ENCODE data around the gene CCR4. TPM values are rescaled to one million over a fixed set of nuclear protein-coding genes. Genes with fewer than 3 reads are reported as not detected.

Gene CCR4
- total RNA-seq, 2 experiments from 2014 or later, result 76.2 to 80.1 TPM

DNA sequence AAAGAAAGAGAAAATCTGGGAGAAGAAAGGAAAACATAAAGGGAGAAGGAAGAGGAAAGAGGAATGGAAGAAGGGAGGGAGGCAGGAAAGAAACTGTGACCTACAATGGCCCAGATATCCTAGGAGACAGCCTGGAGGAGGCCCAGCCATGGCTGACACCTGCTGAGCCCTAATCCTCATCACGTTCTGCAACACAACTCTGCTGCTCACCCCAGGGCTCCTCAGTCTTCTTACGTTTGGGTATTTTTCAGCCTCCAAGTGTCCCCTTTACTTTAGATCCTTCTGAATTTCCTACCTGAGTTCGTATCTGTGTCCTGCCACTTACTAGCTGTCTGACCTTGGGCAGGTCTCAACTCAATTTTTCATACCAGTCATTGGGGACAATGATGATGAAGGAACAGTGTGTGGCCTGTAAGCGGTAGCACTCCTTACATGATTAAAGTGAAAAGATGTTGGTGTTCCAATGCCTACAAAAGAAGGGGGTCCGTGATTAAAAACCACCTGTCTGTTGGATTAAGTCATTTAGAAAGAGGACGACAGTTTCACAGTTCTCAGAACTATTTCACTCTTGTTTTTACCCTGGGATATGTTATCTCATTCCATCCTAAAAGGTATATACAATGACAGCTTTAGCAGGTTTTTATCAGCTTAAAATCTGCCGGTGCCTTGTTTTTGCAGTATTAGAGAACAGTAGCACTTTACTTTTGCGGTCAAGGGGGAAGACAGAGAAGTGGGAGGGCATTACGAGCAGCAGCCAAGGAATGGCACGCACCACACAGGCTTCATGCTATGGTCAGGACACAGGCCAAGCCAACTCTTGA is 47.4 kb downstream of the CCR4 start:
- Histone ChIP-seq H3K36me3 (ENCODE audit: insufficient read depth, low read length) (peaks cover 5% of the 10 kb centered on the region), H3K4me1 (ENCODE audit: insufficient read depth, low read length) (peaks cover 57% of the 10 kb centered on the region), H3K9me3 (ENCODE audit: control insufficient read depth in 1 of 2, insufficient read depth in 1 of 2, low read length in 2 of 2) (no peaks in the 10 kb centered on the region), H3K27me3 (ENCODE audit: control insufficient read depth in 1 of 2, insufficient read depth in 2 of 2, low read length in 2 of 2) (no peaks in the 10 kb centered on the region), H3K27ac (ENCODE audit: low read depth in 1 of 2, low read length in 2 of 2) (peak overlapping the region in 1 of 2 donors; percentile 57), H3K4me3 (ENCODE audit: low read length) (no peak overlapping the region)
- H3K4me3 Mint-ChIP-seq, result peak overlapping the region; percentile 36
- H3K27me3 Mint-ChIP-seq, result no peaks in the 10 kb centered on the region
- H3K4me1 Mint-ChIP-seq (ENCODE audit: low read depth), result peaks cover 76% of the 10 kb centered on the region
- H3K36me3 Mint-ChIP-seq (ENCODE audit: low read depth), result peaks cover 27% of the 10 kb centered on the region
- intact Hi-C loops (cut with DNase I, micrococcal nuclease), result no loop called here
- peak in 3 of 14 experiments; percentile 20 to 33 (median 32) for DNase-seq
- H3K27ac Mint-ChIP-seq, result peak overlapping the region; percentile 74
- ChIA-PET CTCF (interaction anchor here (0.6 to 1.5 kb wide), 3 partner anchors 10 to 212 kb away, joined by 3 to 6 read pairs (median 3); no protein-coding TSS in a partner anchor), POLR2A (interaction anchor here (0.6 to 1.7 kb wide), 7 partner anchors 9 to 133 kb away, joined by 3 to 6 read pairs (median 4); no protein-coding TSS in a partner anchor)
- no peaks in the 10 kb centered on the region for H3K9me3 Mint-ChIP-seq
- peak; percentile 42 for ATAC-seq (ENCODE audit: poor library complexity)
- TF ChIP-seq, protein P1, sequence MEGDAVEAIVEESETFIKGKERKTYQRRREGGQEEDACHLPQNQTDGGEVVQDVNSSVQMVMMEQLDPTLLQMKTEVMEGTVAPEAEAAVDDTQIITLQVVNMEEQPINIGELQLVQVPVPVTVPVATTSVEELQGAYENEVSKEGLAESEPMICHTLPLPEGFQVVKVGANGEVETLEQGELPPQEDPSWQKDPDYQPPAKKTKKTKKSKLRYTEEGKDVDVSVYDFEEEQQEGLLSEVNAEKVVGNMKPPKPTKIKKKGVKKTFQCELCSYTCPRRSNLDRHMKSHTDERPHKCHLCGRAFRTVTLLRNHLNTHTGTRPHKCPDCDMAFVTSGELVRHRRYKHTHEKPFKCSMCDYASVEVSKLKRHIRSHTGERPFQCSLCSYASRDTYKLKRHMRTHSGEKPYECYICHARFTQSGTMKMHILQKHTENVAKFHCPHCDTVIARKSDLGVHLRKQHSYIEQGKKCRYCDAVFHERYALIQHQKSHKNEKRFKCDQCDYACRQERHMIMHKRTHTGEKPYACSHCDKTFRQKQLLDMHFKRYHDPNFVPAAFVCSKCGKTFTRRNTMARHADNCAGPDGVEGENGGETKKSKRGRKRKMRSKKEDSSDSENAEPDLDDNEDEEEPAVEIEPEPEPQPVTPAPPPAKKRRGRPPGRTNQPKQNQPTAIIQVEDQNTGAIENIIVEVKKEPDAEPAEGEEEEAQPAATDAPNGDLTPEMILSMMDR (IDR thresholded peaks at IDR 0.05), result no peak

DNA sequence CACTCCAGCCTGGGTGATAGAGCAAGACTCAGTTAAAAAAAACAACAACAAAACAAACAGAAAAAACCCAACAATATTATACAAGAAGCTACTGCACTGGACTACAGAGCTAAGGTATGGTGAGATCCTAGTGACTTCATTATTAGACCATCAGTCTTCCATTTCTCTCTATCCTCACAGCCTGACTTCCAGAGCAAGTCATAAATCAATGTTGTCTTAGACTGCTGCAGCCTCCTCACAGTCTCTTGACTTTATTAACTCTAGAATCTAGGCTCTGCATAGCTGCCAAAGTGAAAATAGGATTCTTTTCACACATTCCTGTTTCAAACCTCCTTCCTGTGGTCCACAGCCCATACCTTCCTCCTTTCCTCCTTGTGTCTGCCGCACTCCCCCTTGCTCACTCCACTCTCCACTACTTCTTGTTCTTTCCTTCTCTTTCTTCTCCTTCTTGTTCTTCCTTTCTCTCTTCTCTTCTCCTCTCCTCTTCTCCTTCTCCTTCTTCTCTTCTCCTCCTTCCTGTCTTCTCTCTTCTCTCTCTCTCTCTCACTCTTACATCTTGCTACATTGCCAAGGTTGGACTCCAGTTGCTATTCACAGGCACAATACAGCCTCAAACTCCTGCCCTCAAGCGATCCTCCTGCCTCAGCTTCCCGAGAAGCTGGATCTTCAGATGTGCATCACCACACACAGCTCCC is 49.4 kb downstream of the CCR4 start:
- Histone ChIP-seq H3K36me3 (ENCODE audit: insufficient read depth, low read length) (peaks cover 9% of the 10 kb centered on the region), H3K4me1 (ENCODE audit: insufficient read depth, low read length) (peaks cover 63% of the 10 kb centered on the region), H3K27ac (ENCODE audit: low read depth in 1 of 2, low read length in 2 of 2) (no peak overlapping the region), H3K9me3 (ENCODE audit: control insufficient read depth in 1 of 2, insufficient read depth in 1 of 2, low read length in 2 of 2) (no peaks in the 10 kb centered on the region), H3K4me3 (ENCODE audit: low read length) (no peak overlapping the region), H3K27me3 (ENCODE audit: control insufficient read depth in 1 of 2, insufficient read depth in 2 of 2, low read length in 2 of 2) (no peaks in the 10 kb centered on the region)
- peaks cover 59% of the 10 kb centered on the region for H3K4me1 Mint-ChIP-seq (ENCODE audit: low read depth)
- DNase-seq, result no peak
- intact Hi-C loops (cut with DNase I, micrococcal nuclease), result no loop called here
- TF ChIP-seq, protein P1 (IDR thresholded peaks at IDR 0.05), result no peak
- no peak overlapping the region for H3K4me3 Mint-ChIP-seq
- no peak for ATAC-seq (ENCODE audit: poor library complexity)
- no peaks in the 10 kb centered on the region for H3K9me3 Mint-ChIP-seq
- ChIA-PET POLR2A (interaction anchor here (1.0 kb wide), 1 partner anchor 13 kb away, joined by 4 read pairs; no protein-coding TSS in a partner anchor), CTCF (no interaction called here)
- H3K27me3 Mint-ChIP-seq, result no peaks in the 10 kb centered on the region
- H3K36me3 Mint-ChIP-seq (ENCODE audit: low read depth), result peaks cover 27% of the 10 kb centered on the region
- peak overlapping the region; percentile 1 for H3K27ac Mint-ChIP-seq

- intact Hi-C loops (cut with DNase I, micrococcal nuclease), result no loop called here
- Histone ChIP-seq H3K27ac (ENCODE audit: low read depth in 1 of 2, low read length in 2 of 2) (no peak overlapping the region), H3K4me3 (ENCODE audit: low read length) (no peak overlapping the region), H3K36me3 (ENCODE audit: insufficient read depth, low read length) (peaks cover 7% of the 10 kb centered on the region), H3K27me3 (ENCODE audit: control insufficient read depth in 1 of 2, insufficient read depth in 2 of 2, low read length in 2 of 2) (no peaks in the 10 kb centered on the region), H3K4me1 (ENCODE audit: insufficient read depth, low read length) (peaks cover 65% of the 10 kb centered on the region), H3K9me3 (ENCODE audit: control insufficient read depth in 1 of 2, insufficient read depth in 1 of 2, low read length in 2 of 2) (no peaks in the 10 kb centered on the region)
- DNase-seq (no peak), ATAC-seq (ENCODE audit: poor library complexity) (no peak)
- Mint-ChIP-seq H3K4me3 (no peak overlapping the region), H3K9me3 (no peaks in the 10 kb centered on the region), H3K4me1 (ENCODE audit: low read depth) (peaks cover 54% of the 10 kb centered on the region), H3K36me3 (ENCODE audit: low read depth) (peaks cover 19% of the 10 kb centered on the region), H3K27ac (peak overlapping the region; percentile 64), H3K27me3 (no peaks in the 10 kb centered on the region)
- TF ChIP-seq, protein P1 (IDR thresholded peaks at IDR 0.05), result no peak
- POLR2A ChIA-PET, result interaction anchor here (0.6 kb wide), 1 partner anchor 54 kb away, joined by 3 read pairs; no protein-coding TSS in a partner anchor
- CTCF ChIA-PET, result no interaction called here
These were observed 50.4 kb downstream of the CCR4 start for GRCh38 chr3:33001889-33002288.
